IMR-90 (cell line): ENCODE results near the gene SHISAL1. TPM values are rescaled to one million over a fixed set of nuclear protein-coding genes. Genes with fewer than 3 reads are reported as not detected.

Experiments
- ATAC-seq: fragments of 200-7000 bp; cut with Tn5 transposase; 2 replicates; pipeline ENCODE4 v1.9.1; 2020; ENCODE audit warnings: low read depth, mild to moderate bottlenecking, moderate library complexity
- BruUV-seq: library from RNA; stranded (reverse); fragments of 400-500 nt; replicated peaks from 2 replicates; lab custom pipeline; 2021; lab: Mats Ljungman, UMichigan
- CTCF ChIA-PET: fragments of 300-600 bp; formaldehyde crosslinking; extraction: SDS; loops from one replicate; lab custom pipeline; 2021; ENCODE audit warnings: antibody characterized with exemption; lab: Yijun Ruan, JAX
- POLR2A ChIA-PET: fragments of 300-600 bp; sonication (Branson Sonifier 250); formaldehyde crosslinking; loops from one replicate; lab custom pipeline; 2022; ENCODE audit warnings: antibody characterized with exemption; ENCODE audit not compliant: unreplicated experiment; lab: Charles Lee
- DNase-seq: peaks from one replicate; pipeline ENCODE4 v3.0.0; 2013
- H2AFZ ChIP-seq: replicated peaks from 2 replicates; pipeline ENCODE3; 2013; ENCODE audit warnings: low read length, mild to moderate bottlenecking; ENCODE audit not compliant: poor library complexity
- H2AK5ac ChIP-seq: 2 replicates; pipeline ENCODE4 v1.6.1; 2013; ENCODE audit warnings: low read depth, low read length, inconsistent platforms
- H2AK9ac ChIP-seq: replicated peaks from 2 replicates; pipeline ENCODE3; 2013; ENCODE audit warnings: mild to moderate bottlenecking, low read depth, low read length, moderate library complexity; ENCODE audit not compliant: poor library complexity
- H2BK120ac ChIP-seq: 2 replicates; pipeline ENCODE4 v1.6.1; 2013; ENCODE audit warnings: low read depth, low read length, inconsistent platforms
- H2BK15ac ChIP-seq: 3 replicates; pipeline ENCODE4 v1.6.1; 2013; ENCODE audit warnings: low read depth, low read length, inconsistent platforms
- H2BK20ac ChIP-seq: 2 replicates; pipeline ENCODE4 v1.6.1; 2013; ENCODE audit warnings: low read depth, mild to moderate bottlenecking, inconsistent platforms, low read length, moderate library complexity
- H2BK5ac ChIP-seq: 2 replicates; pipeline ENCODE4 v1.6.1; 2013; ENCODE audit warnings: mild to moderate bottlenecking, low read depth, low read length, inconsistent platforms; ENCODE audit not compliant: poor library complexity, severe bottlenecking
- H3K14ac ChIP-seq: replicated peaks from 2 replicates; pipeline ENCODE4 v1.6.1; 2013; ENCODE audit warnings: low read depth, low read length, inconsistent platforms
- H3K18ac ChIP-seq: 2 replicates; pipeline ENCODE4 v1.6.1; 2013; ENCODE audit warnings: low read depth, low read length, control low read depth
- H3K23ac ChIP-seq: 2 replicates; pipeline ENCODE4 v1.6.1; 2013; ENCODE audit warnings: low read depth, low read length, inconsistent platforms
- H3K27ac ChIP-seq: 2 replicates; pipeline ENCODE4 v1.5.1; 2013; ENCODE audit warnings: mild to moderate bottlenecking, control low read depth, low read length; ENCODE audit not compliant: insufficient read depth
- H3K27me3 ChIP-seq: 2 replicates; pipeline ENCODE4 v1.6.1; 2013; ENCODE audit warnings: low read length; ENCODE audit not compliant: control insufficient read depth, insufficient read depth
- H3K36me3 ChIP-seq: 2 replicates; pipeline ENCODE4 v1.6.1; 2013; ENCODE audit warnings: low read length, mixed read lengths; ENCODE audit not compliant: control insufficient read depth, insufficient read depth
- H3K4ac ChIP-seq: 2 replicates; pipeline ENCODE4 v1.6.1; 2013; ENCODE audit warnings: low read depth, low read length, inconsistent platforms
- H3K4me1 ChIP-seq: 2 replicates; pipeline ENCODE4 v1.6.1; 2013; ENCODE audit warnings: low read length, mixed read lengths; ENCODE audit not compliant: control insufficient read depth, insufficient read depth
- H3K4me2 ChIP-seq: 2 replicates; pipeline ENCODE4 v1.6.1; 2013; ENCODE audit warnings: low read depth, mild to moderate bottlenecking, control low read depth, low read length, moderate library complexity
- H3K4me3 ChIP-seq: 2 replicates; pipeline ENCODE4 v1.5.1; 2013; ENCODE audit warnings: low read depth, mild to moderate bottlenecking, control low read depth, low read length, moderate library complexity; ENCODE audit not compliant: insufficient read depth
- H3K56ac ChIP-seq: 2 replicates; pipeline ENCODE4 v1.6.1; 2013; ENCODE audit warnings: low read length, inconsistent platforms; ENCODE audit not compliant: insufficient read depth; ENCODE audit errors: extremely low read depth
- H3K79me1 ChIP-seq, 2 experiments: 2 replicates each; pipeline ENCODE4 v1.6.1; 2013; ENCODE audit warnings: low read length in 2 of 2, inconsistent platforms in 1 of 2, low read depth in 1 of 2
- H3K9ac ChIP-seq: 2 replicates; pipeline ENCODE4 v1.6.1; 2013; ENCODE audit warnings: low read depth, low read length, control low read depth
- H3K9me1 ChIP-seq: 2 replicates; pipeline ENCODE4 v1.6.1; 2013; ENCODE audit warnings: low read length, inconsistent platforms; ENCODE audit not compliant: insufficient read depth
- H3K9me3 ChIP-seq: 2 replicates; pipeline ENCODE4 v1.6.1; 2013; ENCODE audit warnings: low read length; ENCODE audit not compliant: control insufficient read depth, insufficient read depth
- H4K20me1 ChIP-seq: 2 replicates; pipeline ENCODE4 v1.6.1; 2013; ENCODE audit warnings: low read length, inconsistent platforms; ENCODE audit not compliant: insufficient read depth
- H4K5ac ChIP-seq: 2 replicates; pipeline ENCODE4 v1.6.1; 2013; ENCODE audit warnings: mild to moderate bottlenecking, low read depth, low read length, control low read depth
- H4K8ac ChIP-seq, 2 experiments: 2 replicates each; pipeline ENCODE4 v1.6.1; 2013; ENCODE audit warnings: low read depth in 2 of 2, low read length in 2 of 2, control low read depth in 1 of 2, inconsistent platforms in 1 of 2
- H4K91ac ChIP-seq: 2 replicates; pipeline ENCODE4 v1.6.1; 2013; ENCODE audit warnings: low read depth, low read length, inconsistent platforms; ENCODE audit not compliant: insufficient read depth
- BHLHE40 ChIP-seq: fragments of 150-350 bp; IDR thresholded peaks from 2 replicates; pipeline ENCODE4 v1.6.1; 2016; ENCODE audit warnings: mild to moderate bottlenecking, low read depth, low read length
- CEBPB ChIP-seq: IDR thresholded peaks from 2 replicates; pipeline ENCODE4 v1.6.1; 2012; ENCODE audit warnings: low read depth, low read length, improper control_type of control experiment
- CHD1 ChIP-seq: IDR thresholded peaks from 2 replicates; pipeline ENCODE4 v1.6.1; 2012; ENCODE audit warnings: low read depth, low read length, improper control_type of control experiment
- CTCF ChIP-seq: conservative IDR thresholded peaks from 2 replicates; pipeline ENCODE4 v1.5.1; 2012; ENCODE audit warnings: mild to moderate bottlenecking, low read depth, low read length, improper control_type of control experiment
- ELK1 ChIP-seq: fragments of 150-350 bp; IDR thresholded peaks from 2 replicates; pipeline ENCODE4 v1.6.1; 2016; ENCODE audit warnings: low read depth, mild to moderate bottlenecking, low read length, moderate library complexity, borderline replicate concordance
- FOS ChIP-seq: fragments of 150-350 bp; IDR thresholded peaks from 2 replicates; pipeline ENCODE4 v1.6.1; 2016; ENCODE audit warnings: low read depth, low read length
- MAFK ChIP-seq: IDR thresholded peaks from 2 replicates; pipeline ENCODE4 v1.6.1; 2012; ENCODE audit warnings: low read depth, low read length, improper control_type of control experiment
- MAZ ChIP-seq: IDR thresholded peaks from 2 replicates; pipeline ENCODE4 v1.6.1; 2012; ENCODE audit warnings: low read depth, mild to moderate bottlenecking, low read length, improper control_type of control experiment, moderate library complexity, borderline replicate concordance
- MXI1 ChIP-seq: IDR thresholded peaks from 2 replicates; pipeline ENCODE4 v1.6.1; 2012; ENCODE audit warnings: low read depth, mild to moderate bottlenecking, low read length, moderate library complexity, borderline replicate concordance
- NFE2L2 ChIP-seq: fragments of 150-350 bp; IDR thresholded peaks from 2 replicates; pipeline ENCODE4 v1.6.1; 2016; ENCODE audit warnings: low read depth, mild to moderate bottlenecking, low read length
- POLR2A ChIP-seq: IDR thresholded peaks from 2 replicates; pipeline ENCODE4 v1.6.1; 2012; ENCODE audit warnings: mild to moderate bottlenecking, low read depth, low read length
- RAD21 ChIP-seq: IDR thresholded peaks from 2 replicates; pipeline ENCODE4 v1.6.1; 2012; ENCODE audit warnings: low read length, improper control_type of control experiment
- RCOR1 ChIP-seq: IDR thresholded peaks from 2 replicates; pipeline ENCODE4 v1.6.1; 2012; ENCODE audit warnings: mild to moderate bottlenecking, low read length, improper control_type of control experiment; ENCODE audit not compliant: insufficient replicate concordance
- RFX5 ChIP-seq: IDR thresholded peaks from 2 replicates; pipeline ENCODE4 v1.8.0; 2012; ENCODE audit warnings: low read depth, mild to moderate bottlenecking, low read length, moderate library complexity
- SMC3 ChIP-seq: fragments of 150-350 bp; IDR thresholded peaks from 2 replicates; pipeline ENCODE4 v1.6.1; 2016; ENCODE audit warnings: low read depth, mild to moderate bottlenecking, antibody characterized with exemption, low read length, moderate library complexity
- USF2 ChIP-seq: fragments of 150-350 bp; IDR thresholded peaks from 2 replicates; pipeline ENCODE4 v1.6.1; 2017; ENCODE audit warnings: mild to moderate bottlenecking, antibody characterized with exemption, low read length, low read depth
- WGBS, 2 experiments: methylation state at CpG; one replicate each; pipeline versions ENCODE4 v1.1.5 to v1.1.7; 2013; ENCODE audit warnings: missing lambda C conversion rate in 2 of 2; ENCODE audit not compliant: insufficient read length in 1 of 2; ENCODE audit errors: extremely low coverage in 2 of 2; 5-methylcytosine and 5-hydroxymethylcytosine counted together
- dilution Hi-C: fragments of 300-500 bp; cut with HindIII; formaldehyde crosslinking; loops from one replicate; pipeline ENCODE4 v1.14.3; 2018; ENCODE audit warnings: low sequenced_read_pairs; ENCODE audit not compliant: unreplicated experiment
- in situ Hi-C: fragments of 300-500 bp; cut with MboI; formaldehyde crosslinking; loops from 3 replicates; pipeline ENCODE4 v1.14.3; 2019; ENCODE audit warnings: low sequenced_read_pairs, inconsistent platforms, mixed read lengths
- intact Hi-C: fragments of 100-400 bp; cut with micrococcal nuclease; formaldehyde crosslinking; loops from 2 replicates; pipeline ENCODE4 v1.10.0; 2022
- polyA plus RNA-seq, 3 experiments: library from polyadenylated mRNA; depleted of rRNA; stranded (reverse); fragments of >200 nt; gene quantifications; 2 replicates each; pipeline ENCODE4 v1.2.3, GENCODE V29; 2012; ENCODE audit warnings: low replicate concordance in 1 of 3
- total RNA-seq: library from RNA; depleted of rRNA; stranded (reverse); fragments of >200 nt; gene quantifications from 2 replicates; pipeline ENCODE4 v1.2.3, GENCODE V29; 2012

Gene SHISAL1
- total and polyA plus RNA-seq, 2 of the 4 experiments (the other 2 are of a cell fraction): 1.0 to 1.4 TPM

- no peak overlapping the region for H2BK15ac ChIP-seq
- no peaks in the 10 kb centered on the region for H3K9me1 ChIP-seq
- H3K23ac ChIP-seq: no peak overlapping the region
- no peak overlapping the region for H3K4me2 ChIP-seq
- H2AK9ac ChIP-seq: no peak overlapping the region
- H3K27me3 ChIP-seq: no peaks in the 10 kb centered on the region
- ChIA-PET CTCF (no interaction called here), POLR2A (no interaction called here)
- no peaks in the 10 kb centered on the region for H3K4me1 ChIP-seq
- no peak overlapping the region for H2BK20ac ChIP-seq
- no TSS peak for BruUV-seq
- no peak overlapping the region for H2AK5ac ChIP-seq
- H3K4ac ChIP-seq: no peak overlapping the region
- no peak overlapping the region for H3K56ac ChIP-seq
- H3K79me1 ChIP-seq: no peaks in the 10 kb centered on the region
- ATAC-seq (no peak), DNase-seq (no peak)
- no CpG with 5 or more reads among the region's 8 CpGs for WGBS, 2 experiments
- no peak overlapping the region for H3K27ac ChIP-seq
- no peak overlapping the region for H2BK5ac ChIP-seq
- no peak overlapping the region for H3K14ac ChIP-seq
- H3K18ac ChIP-seq: no peak overlapping the region
- H3K9me3 ChIP-seq: peaks cover 11% of the 10 kb centered on the region
- H4K91ac ChIP-seq: no peak overlapping the region
- no peaks in the 10 kb centered on the region for H4K20me1 ChIP-seq
- TF ChIP-seq SMC3 (no peak), POLR2A (no peak), USF2 (no peak), FOS (no peak), NFE2L2 (no peak), ELK1 (no peak), RAD21 (no peak), CEBPB (no peak), MXI1 (no peak), RFX5 (no peak), BHLHE40 (no peak), CTCF (no peak), CHD1 (no peak), MAFK (no peak), MAZ (no peak), RCOR1 (no peak)
- no peak overlapping the region for H2BK120ac ChIP-seq
- intact Hi-C loops (no loop called here), dilution Hi-C loops (no loop called here), in situ Hi-C loops (no loop called here)
- H4K5ac ChIP-seq: no peak overlapping the region
- H2AFZ ChIP-seq: no peak overlapping the region
- H4K8ac ChIP-seq: no peak overlapping the region
- peaks cover 2% of the 10 kb centered on the region; the same call in 1 of the 2 replicates for H3K36me3 ChIP-seq
- H3K9ac ChIP-seq: no peak overlapping the region
- H3K4me3 ChIP-seq: no peak overlapping the region
Measured at GRCh38 chr22:44246615-44247326, 66.0 kb downstream of the SHISAL1 start.
